Nucleus accumbens (tissue), 56 donors: ENCODE results near the gene ARMC5.
"Not testable (repeated sequence)": the region's sequence is repeated elsewhere in the genome, so short reads cannot be mapped to it uniquely, and the experiment has no call there.

ENCODE experiments used
- DNase-seq, 56 donors: peaks; one replicate each; lab custom pipeline; 2025; lab: John Stamatoyannopoulos, UW

The ARMC5 gene

DNA sequence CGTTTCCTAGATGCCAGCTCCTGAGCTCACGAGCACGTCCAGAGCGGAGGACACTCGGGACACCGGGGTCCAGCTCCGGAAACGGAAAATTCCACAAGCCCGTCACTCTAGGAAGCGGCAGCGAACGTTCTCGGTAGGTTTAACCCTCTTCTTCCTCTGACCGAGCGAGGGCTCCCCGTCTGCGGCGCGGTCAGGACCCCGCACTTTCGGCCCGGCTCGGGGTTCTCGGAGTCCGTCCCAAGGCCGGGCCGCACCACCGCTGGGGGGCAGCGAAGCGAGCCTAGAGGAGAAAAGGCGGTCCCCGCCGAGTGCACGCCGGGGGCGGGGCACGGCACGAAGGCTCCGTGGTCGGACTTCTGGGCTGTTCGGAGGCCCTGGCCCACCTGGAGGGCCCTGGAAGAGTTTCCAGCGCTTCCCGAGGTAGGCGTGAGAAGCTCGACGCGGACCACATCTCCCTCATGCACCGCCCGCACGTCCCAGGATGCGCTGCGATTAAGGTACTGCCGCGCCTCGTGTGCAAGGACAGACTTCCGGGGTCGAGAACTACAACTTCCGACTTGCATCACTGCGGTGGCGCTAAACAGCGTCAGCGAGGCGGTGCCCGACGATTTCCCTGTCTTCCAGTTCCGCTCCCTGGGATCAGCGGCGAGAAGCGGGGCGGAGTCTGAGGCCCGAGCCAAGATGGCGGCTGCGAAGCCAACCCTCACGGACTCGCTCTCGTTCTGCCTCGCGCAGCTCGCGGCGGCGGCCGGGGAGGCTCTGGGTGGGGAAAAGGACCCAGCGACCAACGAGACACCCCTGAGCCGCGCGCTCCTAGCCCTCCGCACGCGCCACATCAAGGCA is at the start of gene ARMC5:
Gene ARMC5 (plus strand): TSS at position 658 of the 843 bp plus-strand sequence. CDS start 24 bp downstream, at position 682.
- DNase-seq, result peak; percentile 77 to 99 (median 97)

- no peak for DNase-seq
Observed at GRCh38 chr16:31410082-31410481, 49.2 kb upstream of the ARMC5 start.

- DNase-seq, result no peak
Observed at GRCh38 chr16:31411024-31411844, 48.1 kb upstream of the ARMC5 start.

DNA sequence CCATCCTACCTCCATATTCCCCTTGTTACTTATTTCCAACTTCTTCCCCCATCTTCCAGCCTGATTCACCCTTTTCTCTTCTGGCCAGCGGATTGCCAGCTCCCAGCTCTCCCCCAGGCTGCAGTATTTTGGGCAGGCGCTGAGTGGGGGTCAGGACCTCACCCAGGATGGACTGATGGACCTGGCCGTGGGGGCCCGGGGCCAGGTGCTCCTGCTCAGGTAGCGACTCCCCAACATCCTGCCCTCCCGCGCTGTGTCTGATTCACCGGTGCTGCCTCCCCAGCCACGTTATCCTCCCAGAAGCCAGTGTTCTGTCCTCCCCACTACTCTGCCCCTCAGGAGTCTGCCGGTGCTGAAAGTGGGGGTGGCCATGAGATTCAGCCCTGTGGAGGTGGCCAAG is 46.6 kb upstream of the ARMC5 start:
- DNase-seq, result no peak

DNA sequence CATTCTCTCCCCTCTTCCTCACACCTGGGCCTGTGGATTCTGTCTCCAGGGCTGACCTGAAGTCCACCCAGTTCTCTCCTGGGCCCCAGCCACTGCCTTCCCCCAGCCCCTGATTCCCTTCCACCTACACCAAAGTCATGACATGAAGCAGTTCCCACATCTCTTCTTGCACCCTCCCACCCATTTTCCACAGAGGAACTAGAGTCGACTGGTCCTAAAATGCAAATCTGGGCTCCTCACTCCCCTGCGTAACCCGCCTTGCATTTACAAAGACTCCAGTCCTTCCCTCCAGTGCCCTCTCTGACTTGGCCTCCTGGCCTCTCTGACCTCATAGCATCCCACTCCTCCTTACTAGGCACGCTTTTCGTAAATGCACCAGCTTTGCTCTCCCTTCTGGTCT is 45.9 kb upstream of the ARMC5 start:
- no peak for DNase-seq

DNA sequence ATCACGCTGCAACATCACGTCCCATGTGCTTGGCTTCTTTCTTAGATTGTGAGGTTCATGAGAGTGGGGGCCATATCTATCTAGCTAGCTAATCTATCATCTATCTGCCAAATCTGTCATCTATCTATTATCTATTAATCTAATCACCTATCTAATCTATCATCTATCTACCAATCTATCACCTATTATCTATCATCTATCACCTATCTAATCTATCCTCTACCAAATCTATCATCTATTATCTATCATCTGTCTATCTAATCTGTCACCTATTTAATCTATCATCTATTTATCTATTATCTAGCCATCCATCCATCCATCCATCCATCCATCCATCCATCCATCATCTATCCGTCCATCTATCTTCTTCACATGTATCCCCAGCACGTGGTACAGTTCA is 45.4 kb upstream of the ARMC5 start:
- DNase-seq, result no peak

DNA sequence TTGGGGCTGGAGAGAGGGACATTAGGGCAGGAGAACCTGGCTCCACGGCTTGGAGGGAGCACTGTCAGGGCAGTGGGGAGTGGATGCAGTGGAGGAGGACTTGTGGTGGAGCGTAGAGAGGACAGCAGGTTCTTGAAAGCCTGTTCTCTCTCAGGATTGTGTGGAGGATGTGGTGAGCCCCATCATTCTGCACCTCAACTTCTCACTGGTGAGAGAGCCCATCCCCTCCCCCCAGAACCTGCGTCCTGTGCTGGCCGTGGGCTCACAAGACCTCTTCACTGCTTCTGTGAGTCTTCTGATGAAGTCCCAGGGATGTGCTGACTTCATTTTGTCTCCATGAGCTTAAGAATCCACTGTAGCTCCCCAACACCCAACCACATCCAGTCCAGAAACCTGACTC is 44.6 kb upstream of the ARMC5 start:
- DNase-seq, result no peak

DNA sequence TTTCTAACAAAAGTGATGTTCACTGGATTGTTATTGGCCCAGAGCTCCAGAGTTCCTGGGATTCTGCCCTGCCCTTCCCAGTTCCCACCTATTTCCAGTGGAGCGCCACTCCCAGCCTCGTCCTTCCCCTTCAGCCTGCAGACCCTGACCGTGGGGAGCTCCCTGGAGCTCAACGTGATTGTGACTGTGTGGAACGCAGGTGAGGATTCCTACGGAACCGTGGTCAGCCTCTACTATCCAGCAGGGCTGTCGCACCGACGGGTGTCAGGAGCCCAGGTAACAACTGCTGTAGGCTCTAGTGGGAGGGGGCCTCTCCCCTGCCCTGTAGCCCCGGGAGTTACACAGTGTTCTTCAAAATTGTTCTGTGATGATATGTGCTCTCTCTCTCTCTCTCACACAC is 42.9 kb upstream of the ARMC5 start:
- DNase-seq, result no peak

- DNase-seq, result not testable (repeated sequence)
Observed at GRCh38 chr16:31417036-31417435, 42.3 kb upstream of the ARMC5 start.

GRCh38 chr16:31417916-31418315 is 41.4 kb upstream of the ARMC5 start:
- no peak for DNase-seq

GRCh38 chr16:31420037-31420436 is 39.3 kb upstream of the ARMC5 start:
- no peak for DNase-seq

DNA sequence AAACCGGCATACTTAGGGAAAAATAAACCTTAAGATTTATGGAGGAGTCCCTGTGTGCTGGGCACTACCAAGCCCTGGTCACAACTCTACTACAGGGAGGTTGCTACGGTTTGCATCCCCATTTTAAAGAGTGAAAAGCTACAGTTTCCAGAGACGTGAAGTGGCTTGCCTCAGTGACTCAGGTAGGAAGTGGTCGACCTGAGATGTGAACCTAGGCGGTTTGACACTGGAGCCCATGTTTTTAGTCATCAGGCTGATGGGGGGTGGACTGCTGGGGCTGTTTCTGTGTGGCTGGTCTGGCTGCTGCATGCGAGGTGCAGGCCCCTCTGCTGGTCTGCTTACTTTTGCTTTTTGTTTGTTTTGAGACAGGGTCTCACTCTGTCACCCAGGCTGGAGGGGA is 37.7 kb upstream of the ARMC5 start:
- DNase-seq, result no peak

- DNase-seq, result no peak
Observed at GRCh38 chr16:31423241-31423640, 36.1 kb upstream of the ARMC5 start.

GRCh38 chr16:31423801-31424200 is 35.5 kb upstream of the ARMC5 start:
- no peak for DNase-seq

- DNase-seq, result peak in 42 of 56 donors; percentile 8 to 73 (median 38)
Observed at GRCh38 chr16:31427441-31428278, 31.6 kb upstream of the ARMC5 start.

- no peak for DNase-seq
Observed at GRCh38 chr16:31428279-31428597, 31.1 kb upstream of the ARMC5 start, which contains the start of gene COX6A2. Gene COX6A2 (minus strand): TSS chr16:31428360. CDS start chr16:31428325, 35 bp downstream.

DNA sequence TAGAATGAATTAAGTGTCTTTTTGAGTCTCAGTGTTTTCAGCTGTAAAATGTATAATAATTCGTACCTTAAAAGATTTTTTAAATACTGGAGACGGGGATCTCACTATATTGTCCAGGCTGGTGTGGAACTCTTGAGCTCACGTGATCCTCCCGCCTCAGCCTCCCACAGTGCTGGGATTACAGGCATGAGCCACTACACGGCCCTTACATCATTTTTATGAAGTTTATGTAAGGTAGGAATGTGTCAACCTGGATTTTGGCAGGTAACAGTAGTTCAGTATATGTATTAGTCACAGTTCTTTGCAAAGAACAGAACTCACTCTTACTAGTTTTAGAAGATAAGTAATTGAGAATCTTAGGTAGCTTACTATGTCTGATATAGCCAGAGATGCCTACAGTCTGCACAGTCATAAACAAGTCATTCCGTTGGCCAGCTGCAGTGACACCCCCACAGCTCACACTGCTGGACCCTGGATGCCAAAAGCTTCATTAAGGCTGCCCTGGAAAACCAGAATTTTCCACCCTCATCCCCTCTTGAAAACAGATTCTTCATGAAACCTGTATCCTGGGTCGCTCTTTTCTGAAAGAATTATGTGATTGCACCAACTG is 30.6 kb upstream of the ARMC5 start:
- DNase-seq, result peak in 2 of 56 donors; percentile 2 to 9

GRCh38 chr16:31429314-31429713 is 30.0 kb upstream of the ARMC5 start:
- DNase-seq, result no peak

GRCh38 chr16:31429796-31430195 is 29.5 kb upstream of the ARMC5 start:
- DNase-seq, result no peak

- no peak for DNase-seq
Observed at GRCh38 chr16:31430380-31431052, 28.8 kb upstream of the ARMC5 start.
